Measurements from ENCODE around the gene SLC23A3.

- TF ChIP-seq CTCF (conservative IDR thresholded peaks at IDR 0.05): no peak
- no peak for TF ChIP-seq EZH2 (IDR thresholded peaks at IDR 0.05; ENCODE audit: low read depth)
Observed at GRCh38 chr2:219183151-219183772, 13.4 kb upstream of the SLC23A3 start.

Measured in PC-9 (cell line).